ENCODE measurements around the gene CDHR4.
"Not testable (repeated sequence)": the region's sequence is repeated elsewhere in the genome, so short reads cannot be mapped to it uniquely, and the experiment has no call there.

DNA sequence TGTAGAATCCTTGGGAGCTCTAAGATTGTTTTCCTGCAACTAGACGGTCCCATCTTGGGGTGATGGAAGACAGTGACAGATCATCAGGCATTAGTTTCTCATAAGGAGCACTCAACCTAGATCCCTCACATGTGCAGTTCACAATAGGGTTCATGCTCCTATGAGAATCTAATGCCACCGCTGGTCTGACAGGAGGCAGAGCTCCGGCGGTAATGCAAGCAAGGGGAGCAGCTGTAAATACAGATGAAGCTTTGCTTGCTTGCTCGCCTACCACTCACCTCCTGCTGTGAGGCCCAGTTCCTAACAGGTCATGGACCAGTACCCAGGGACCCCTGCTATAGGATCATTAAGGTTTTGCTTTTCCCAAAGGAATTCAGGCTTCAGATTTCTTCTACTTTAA is 50.8 kb downstream of the CDHR4 start:
- TF ChIP-seq, protein P1, sequence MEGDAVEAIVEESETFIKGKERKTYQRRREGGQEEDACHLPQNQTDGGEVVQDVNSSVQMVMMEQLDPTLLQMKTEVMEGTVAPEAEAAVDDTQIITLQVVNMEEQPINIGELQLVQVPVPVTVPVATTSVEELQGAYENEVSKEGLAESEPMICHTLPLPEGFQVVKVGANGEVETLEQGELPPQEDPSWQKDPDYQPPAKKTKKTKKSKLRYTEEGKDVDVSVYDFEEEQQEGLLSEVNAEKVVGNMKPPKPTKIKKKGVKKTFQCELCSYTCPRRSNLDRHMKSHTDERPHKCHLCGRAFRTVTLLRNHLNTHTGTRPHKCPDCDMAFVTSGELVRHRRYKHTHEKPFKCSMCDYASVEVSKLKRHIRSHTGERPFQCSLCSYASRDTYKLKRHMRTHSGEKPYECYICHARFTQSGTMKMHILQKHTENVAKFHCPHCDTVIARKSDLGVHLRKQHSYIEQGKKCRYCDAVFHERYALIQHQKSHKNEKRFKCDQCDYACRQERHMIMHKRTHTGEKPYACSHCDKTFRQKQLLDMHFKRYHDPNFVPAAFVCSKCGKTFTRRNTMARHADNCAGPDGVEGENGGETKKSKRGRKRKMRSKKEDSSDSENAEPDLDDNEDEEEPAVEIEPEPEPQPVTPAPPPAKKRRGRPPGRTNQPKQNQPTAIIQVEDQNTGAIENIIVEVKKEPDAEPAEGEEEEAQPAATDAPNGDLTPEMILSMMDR (IDR thresholded peaks at IDR 0.05; ENCODE audit: low read length): not testable (repeated sequence)
- not testable (repeated sequence) for TF ChIP-seq EZH2 (IDR thresholded peaks at IDR 0.05; ENCODE audit: borderline replicate concordance, low read length)
